SK-N-MC (cell line): Measurements from ENCODE around the gene MOB3B.

Source experiments
- EZH2 ChIP-seq: fragments of 200-600 bp; sonication (generic); IDR thresholded peaks from one replicate; pipeline ENCODE4 v1.6.1; 2017; ENCODE audit warnings: antibody characterized with exemption
- FOXP2 ChIP-seq: optimal IDR thresholded peaks from 2 replicates; pipeline ENCODE3; 2011; ENCODE audit warnings: mild to moderate bottlenecking, moderate library complexity; ENCODE audit not compliant: insufficient read depth; ENCODE audit errors: extremely low read length, control extremely low read depth
- POLR2AphosphoS5 ChIP-seq: IDR thresholded peaks from 2 replicates; pipeline ENCODE4 v1.6.1; 2012; ENCODE audit warnings: mild to moderate bottlenecking, low read depth, low read length, borderline replicate concordance

DNA sequence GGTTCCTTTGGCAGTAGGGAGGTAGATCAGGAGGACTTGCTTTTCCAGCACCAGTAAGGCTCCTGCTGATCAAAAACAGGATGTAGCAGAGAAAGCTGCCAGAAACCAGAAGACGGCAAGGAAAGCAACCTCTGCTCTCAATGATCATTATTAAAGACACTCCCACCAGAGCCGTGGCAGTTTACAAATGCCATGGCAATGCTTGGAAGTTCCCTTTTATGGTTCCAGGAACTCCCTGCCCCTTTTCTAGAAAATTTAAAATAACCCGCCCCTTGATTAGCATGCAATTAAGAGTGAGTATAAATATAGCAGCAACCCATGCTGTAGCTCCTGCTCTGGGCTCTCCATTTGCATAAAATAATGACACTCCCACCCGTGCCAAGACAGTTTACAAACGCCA, 248.8 kb downstream of the MOB3B start:
- TF ChIP-seq POLR2AphosphoS5 = no peak
- no peak for TF ChIP-seq EZH2
- no peak for TF ChIP-seq FOXP2
